ENCODE measurements around the gene TTLL6.

- no peak for TF ChIP-seq CTCF (IDR thresholded peaks at IDR 0.05)
- TF ChIP-seq POLR2A (IDR thresholded peaks at IDR 0.05): no peak
Observed at GRCh38 chr17:48755356-48755755, 61.7 kb downstream of the TTLL6 start.
